NB4 (cell line): ENCODE results near the gene LRWD1.

Experiments
- CTCF ChIP-seq: IDR thresholded peaks from one replicate; pipeline ENCODE4 v1.5.1; 2012; ENCODE audit warnings: low read depth, low read length
- MAX ChIP-seq: IDR thresholded peaks from 2 replicates; pipeline ENCODE4 v1.6.1; 2011; ENCODE audit warnings: low read depth, low read length
- MYC ChIP-seq: IDR thresholded peaks from 2 replicates; pipeline ENCODE4 v1.6.1; 2011; ENCODE audit warnings: low read depth, low read length
- POLR2A ChIP-seq: IDR thresholded peaks from 2 replicates; pipeline ENCODE4 v1.6.1; 2011; ENCODE audit warnings: mild to moderate bottlenecking; ENCODE audit not compliant: insufficient read length; ENCODE audit errors: extremely low read depth

GRCh38 chr7:102453319-102453718 lies 11.5 kb upstream of the LRWD1 start:
- no peak for TF ChIP-seq CTCF
- TF ChIP-seq MYC = no peak
- no peak for TF ChIP-seq POLR2A
- TF ChIP-seq MAX = no peak
